Measurements from ENCODE around the gene LIME1.

The LIME1 gene

DNA sequence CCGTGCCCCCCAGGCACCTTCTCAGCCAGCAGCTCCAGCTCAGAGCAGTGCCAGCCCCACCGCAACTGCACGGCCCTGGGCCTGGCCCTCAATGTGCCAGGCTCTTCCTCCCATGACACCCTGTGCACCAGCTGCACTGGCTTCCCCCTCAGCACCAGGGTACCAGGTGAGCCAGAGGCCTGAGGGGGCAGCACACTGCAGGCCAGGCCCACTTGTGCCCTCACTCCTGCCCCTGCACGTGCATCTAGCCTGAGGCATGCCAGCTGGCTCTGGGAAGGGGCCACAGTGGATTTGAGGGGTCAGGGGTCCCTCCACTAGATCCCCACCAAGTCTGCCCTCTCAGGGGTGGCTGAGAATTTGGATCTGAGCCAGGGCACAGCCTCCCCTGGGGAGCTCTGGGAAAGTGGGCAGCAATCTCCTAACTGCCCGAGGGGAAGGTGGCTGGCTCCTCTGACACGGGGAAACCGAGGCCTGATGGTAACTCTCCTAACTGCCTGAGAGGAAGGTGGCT lies 39.1 kb upstream of the LIME1 start:
- DNase-seq (ENCODE audit: low read depth): no peak

DNA sequence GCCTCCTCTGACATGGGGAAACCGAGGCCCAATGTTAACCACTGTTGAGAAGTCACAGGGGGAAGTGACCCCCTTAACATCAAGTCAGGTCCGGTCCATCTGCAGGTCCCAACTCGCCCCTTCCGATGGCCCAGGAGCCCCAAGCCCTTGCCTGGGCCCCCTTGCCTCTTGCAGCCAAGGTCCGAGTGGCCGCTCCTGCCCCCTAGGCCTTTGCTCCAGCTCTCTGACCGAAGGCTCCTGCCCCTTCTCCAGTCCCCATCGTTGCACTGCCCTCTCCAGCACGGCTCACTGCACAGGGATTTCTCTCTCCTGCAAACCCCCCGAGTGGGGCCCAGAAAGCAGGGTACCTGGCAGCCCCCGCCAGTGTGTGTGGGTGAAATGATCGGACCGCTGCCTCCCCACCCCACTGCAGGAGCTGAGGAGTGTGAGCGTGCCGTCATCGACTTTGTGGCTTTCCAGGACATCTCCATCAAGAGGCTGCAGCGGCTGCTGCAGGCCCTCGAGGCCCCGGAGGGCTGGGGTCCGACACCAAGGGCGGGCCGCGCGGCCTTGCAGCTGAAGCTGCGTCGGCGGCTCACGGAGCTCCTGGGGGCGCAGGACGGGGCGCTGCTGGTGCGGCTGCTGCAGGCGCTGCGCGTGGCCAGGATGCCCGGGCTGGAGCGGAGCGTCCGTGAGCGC lies 38.5 kb upstream of the LIME1 start:
- no peak for DNase-seq (ENCODE audit: low read depth)

DNA sequence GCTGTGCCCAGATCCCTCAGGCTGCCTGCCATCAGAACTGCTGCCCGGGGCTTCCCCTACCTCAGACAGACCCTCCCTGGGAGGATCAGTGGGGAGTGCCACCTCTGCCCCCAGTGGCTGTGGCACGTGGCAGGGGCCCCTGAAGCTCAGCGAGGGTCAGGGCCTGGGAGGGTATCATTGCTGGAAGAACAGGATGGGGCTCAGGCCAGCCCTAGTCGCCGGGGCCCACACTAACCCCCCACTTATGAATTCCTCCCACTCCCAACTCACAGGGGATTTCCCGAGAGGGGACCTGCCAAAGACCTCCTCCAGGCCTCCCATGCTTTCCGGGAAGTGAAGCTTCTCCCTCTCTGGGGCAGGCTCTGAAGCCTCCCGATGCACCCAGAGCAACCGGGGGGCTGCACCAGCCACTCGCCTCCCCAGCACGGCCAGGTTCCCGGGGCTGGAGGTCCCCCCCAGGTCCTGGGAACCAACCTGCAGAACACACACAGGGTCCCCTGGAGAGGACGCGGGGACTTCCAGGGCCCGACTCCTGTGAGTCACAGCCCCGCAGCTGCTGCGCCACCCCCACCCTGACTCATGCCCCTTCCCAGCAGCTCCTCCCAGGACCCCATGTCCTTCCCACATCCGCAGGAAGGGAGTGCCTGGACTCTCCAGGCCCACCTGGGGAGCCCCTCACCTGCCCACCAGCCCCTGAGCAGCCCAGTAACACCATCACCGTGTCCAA lies 37.6 kb upstream of the LIME1 start:
- no peak for DNase-seq (ENCODE audit: low read depth)

DNA sequence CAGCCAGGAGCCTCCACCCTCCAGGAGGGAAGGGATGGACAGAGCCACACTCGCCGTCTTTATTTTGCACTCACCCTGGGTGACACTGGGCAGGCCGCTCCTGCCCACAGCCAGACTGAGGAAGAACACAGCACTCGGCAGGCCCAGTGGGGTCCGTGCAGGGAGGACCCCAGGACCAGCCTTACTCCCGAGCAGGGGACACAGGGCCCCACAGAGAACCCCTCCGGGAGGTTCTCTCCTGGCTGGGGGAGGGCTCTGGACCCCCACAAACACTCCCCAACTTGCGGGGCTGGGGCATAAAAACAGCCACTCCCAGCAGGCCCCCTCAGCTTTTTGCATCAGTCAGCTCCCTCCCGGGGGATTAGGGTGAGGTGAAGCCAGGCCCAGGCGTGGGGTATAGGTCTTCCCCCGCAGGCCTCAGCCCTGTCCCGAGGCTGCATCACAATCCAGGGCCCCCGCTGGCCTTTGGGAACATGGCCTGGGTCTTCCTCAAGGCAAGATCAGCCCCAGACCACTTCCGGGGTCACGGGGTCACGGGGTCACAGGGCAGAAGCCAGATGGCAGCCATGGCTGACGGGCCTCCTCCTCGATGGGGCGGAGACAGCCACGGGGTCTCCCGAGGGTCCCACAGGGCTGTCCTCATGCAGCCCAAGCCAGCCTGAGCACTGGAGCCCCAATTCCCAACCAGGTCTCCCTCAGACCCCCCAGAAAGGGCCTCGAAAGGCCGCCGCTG lies 36.8 kb upstream of the LIME1 start:
- DNase-seq (ENCODE audit: low read depth): no peak

- DNase-seq (ENCODE audit: low read depth): no peak
Measured at GRCh38 chr20:63700199-63701050, 36.0 kb upstream of the LIME1 start.

DNA sequence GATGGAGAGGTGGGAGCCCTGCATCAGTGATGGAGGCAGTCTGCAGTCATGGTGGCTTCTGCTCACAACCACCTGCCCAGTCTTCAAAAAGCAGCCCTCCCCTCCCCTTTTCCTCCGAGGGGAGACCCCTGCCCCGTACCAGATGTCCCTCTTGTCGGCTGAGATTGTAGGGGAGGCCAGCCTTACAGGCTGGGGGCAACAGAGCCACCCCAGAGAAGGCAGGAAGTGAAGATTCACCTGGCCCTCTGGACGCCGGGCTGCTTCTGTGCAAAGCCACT lies 35.5 kb upstream of the LIME1 start:
- no peak for DNase-seq (ENCODE audit: low read depth)

GRCh38 chr20:63701329-63702035 lies 35.0 kb upstream of the LIME1 start:
- no peak for DNase-seq (ENCODE audit: low read depth)

GRCh38 chr20:63702036-63702665 lies 34.3 kb upstream of the LIME1 start:
- DNase-seq (ENCODE audit: low read depth): no peak

DNA sequence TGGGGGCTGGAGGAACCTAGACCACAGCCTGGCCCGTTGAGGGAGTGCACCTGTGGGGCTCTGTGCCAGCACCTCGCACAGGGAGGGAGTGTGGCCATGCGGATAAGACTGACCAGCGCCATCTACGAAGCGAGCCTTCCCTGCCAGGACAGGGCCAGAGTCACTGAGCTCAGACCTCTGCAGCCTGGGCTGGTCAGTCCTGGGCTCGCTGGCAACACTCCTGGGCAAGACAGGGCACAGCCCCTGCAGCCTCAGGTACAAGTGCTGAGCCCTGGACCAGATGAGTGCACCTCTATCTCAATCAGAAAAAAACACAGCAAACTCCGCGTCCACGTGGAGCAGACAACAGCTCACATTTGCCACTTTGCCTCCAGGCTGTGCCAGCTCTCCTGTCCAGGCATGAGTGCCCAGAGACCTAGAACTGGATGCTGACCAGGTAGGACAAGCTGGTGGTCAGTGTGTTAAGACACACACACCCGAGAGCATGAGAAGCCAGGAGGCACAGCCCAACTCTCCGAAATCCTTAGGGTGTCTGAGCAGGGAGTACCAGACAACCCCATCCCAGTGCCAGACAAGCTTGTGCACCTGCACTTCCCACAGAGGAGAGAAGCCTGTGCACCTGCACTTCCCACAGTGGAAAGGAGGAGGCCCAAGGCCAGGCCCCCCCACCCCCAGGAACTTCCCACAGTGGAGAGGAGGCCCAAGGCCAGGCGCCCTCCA lies 33.6 kb upstream of the LIME1 start:
- no peak for DNase-seq (ENCODE audit: low read depth)

- no peak for DNase-seq (ENCODE audit: low read depth)
Measured at GRCh38 chr20:63703471-63703975, 32.9 kb upstream of the LIME1 start.

DNA sequence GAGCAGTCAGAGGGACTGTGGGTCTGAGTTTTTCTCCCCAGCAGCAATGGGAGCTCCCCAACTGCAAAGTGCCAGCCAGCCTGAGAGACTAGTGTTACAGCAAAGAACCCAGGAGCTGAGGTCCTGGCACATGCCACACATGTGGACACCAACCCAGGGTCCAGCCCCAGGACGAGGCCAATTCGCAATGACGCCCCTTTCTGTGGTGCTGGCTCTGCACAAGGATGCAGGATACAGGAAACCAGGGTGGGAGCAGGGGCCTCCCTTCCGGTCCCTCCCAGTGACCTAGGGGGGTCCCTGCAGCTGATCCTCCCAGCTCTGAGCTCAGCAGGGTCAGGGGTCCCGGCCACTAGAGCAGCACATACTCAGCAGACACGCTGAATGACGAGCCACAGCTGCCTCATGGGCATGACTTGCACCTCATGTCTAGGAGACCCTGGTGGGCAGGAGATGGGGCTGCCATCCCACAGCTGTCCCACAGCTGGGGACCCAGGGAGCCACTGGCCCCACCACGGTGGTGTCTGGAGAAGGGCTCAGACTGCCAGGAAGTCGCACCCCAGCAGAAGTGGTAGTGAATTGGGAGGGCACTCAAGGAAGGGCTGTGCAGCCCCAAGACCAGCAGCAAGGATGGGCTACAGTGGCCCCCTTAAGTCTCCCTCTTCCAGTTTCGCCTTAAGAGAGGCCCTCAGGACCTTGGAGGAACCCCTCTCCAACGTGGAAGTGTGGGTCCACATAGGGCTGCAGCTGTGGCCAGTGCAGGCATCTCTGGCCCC lies 32.3 kb upstream of the LIME1 start:
- DNase-seq (ENCODE audit: low read depth): no peak

- DNase-seq (ENCODE audit: low read depth): no peak
Measured at GRCh38 chr20:63704749-63705117, 31.7 kb upstream of the LIME1 start.

GRCh38 chr20:63705232-63706026 lies 31.0 kb upstream of the LIME1 start:
- DNase-seq (ENCODE audit: low read depth): no peak

DNA sequence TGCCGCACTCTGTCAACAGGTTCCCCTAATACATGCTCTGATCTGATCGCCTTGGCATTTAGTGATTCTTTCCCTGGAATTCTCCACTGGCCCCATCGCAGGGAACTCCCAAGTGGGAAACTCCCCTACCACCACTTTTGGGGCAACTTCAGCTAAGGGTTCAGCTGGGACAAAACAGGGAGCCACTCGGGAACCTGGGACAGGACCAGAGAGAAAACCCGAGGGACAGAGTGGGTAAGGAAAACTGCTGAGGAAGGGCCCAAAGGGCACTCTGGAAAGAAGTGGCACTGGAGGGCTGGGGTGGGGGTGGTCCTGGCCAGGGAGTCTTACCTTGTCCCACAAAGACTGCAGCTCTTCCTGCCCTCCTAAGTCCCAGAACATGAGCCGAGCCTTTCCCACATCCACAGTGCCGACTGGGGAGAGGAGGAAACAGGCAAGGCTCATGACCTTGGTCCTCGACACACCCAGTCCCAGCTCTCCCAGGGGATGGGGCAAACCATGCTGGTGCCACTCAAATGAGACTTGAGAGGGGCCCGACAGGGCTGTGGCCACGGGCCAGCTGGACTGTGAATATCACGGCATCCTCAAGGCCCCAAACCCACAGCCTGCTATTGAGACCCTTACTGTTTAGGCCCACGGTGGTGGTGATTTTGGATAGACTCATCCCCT lies 30.3 kb upstream of the LIME1 start:
- DNase-seq (ENCODE audit: low read depth): no peak

DNA sequence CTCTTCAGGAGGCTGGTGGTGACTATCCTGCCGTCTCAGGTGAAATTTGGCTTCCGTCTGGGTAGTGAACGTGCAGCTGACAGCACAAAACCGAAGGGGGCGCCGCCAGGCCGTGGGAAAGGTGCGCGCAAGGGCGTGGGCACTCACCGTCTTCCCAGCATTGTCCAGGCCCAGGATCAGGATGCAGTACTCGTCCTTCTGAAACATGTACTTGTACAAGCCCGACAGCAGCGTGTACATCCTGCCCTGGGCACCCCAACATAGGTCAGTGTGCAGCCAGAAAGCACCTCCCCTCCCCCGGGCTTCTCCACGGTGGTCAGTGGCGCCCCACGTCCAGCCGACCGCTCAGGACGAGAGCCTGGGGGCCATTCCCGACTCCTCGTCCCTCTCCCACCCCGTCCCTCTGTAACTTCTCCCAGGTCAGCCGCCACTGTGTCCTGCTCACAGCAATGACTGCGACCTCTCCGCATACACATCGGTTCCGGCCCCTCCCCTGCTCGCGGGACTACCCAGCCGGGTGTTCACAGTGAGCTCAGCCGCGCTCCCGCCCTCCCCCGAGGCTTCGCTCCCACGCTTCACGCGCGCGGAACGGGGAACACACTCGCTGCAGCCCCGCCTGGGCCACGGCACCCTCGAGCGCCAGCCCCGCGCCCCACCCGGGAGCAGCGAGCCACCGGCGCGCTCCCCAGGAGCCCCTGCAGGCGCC lies 29.5 kb upstream of the LIME1 start:
- DNase-seq (ENCODE audit: low read depth): peak; percentile 39

DNA sequence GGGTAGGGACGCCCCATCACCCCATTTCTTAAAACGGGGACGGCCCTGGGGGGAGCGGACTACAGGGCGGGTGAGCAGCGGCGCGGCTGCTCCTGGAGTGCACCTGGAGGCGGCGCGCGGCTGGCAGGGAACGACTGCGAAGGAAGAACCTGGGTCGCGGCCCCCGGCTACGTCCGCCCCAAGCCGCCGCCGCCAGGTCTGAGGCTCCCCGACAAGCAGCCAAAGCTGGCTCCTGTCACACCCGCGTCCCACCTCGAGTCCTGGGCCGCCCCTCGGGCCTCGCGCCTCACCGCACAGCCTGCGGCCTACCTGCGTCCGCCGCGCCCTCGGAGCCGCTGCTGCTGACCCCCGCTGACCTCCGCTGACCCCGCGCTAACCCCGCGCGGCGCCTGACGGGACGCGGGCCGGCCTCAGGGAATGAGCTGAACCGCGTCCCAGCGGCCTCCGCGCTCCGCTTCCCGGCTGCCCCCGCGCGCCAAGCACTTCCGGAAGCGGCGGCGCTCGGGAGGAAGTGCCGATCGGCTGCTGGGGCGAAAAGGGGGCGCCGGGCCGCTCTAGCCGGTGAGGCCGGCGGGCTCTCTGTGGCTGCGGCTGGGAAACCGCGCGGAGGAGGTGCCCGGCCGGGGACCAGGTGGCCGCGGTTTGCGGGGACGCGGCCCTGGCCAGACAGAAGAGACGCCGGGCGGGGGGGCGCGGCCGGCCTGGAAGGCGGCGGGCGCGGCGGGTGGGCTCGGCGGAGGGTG lies 28.7 kb upstream of the LIME1 start, which contains the start of the genes ARFRP1 and ZGPAT:
TSS of gene ARFRP1 (minus strand) at position 419 of the 743 bp plus-strand sequence. CDS start 885 bp downstream, outside the sequence.
TSS of gene ZGPAT (plus strand) at position 482 of the 743 bp plus-strand sequence. CDS start 542 bp downstream, outside the sequence.
- peak; percentile 80 for DNase-seq (ENCODE audit: low read depth)

Data from T-helper 22 cell (primary cell).